Activated T-cell treated with anti-CD3 and anti-CD28 coated beads, Interleukin-2, amount 50 U/mL, for 24 hours (primary cell): ENCODE data around the gene OSCP1.

Experiments
- DNase-seq: peaks from one replicate; pipeline ENCODE4 v3.0.0-alpha.2; 2020
- H3K27ac Mint-ChIP-seq: 2 replicates; pipeline ENCODE4 v1.8.0; 2020; ENCODE audit warnings: mild to moderate bottlenecking, mixed read lengths
- H3K27me3 Mint-ChIP-seq: 2 replicates; pipeline ENCODE4 v1.8.0; 2020; ENCODE audit warnings: mixed read lengths
- H3K36me3 Mint-ChIP-seq: 2 replicates; pipeline ENCODE4 v1.8.0; 2020; ENCODE audit warnings: low read depth, mixed read lengths
- H3K4me1 Mint-ChIP-seq: 2 replicates; pipeline ENCODE4 v1.8.0; 2020; ENCODE audit warnings: low read depth, mixed read lengths
- H3K4me3 Mint-ChIP-seq: 2 replicates; pipeline ENCODE4 v1.8.0; 2020; ENCODE audit warnings: mild to moderate bottlenecking, moderate library complexity, mixed read lengths
- H3K9me3 Mint-ChIP-seq: 2 replicates; pipeline ENCODE4 v1.8.0; 2020; ENCODE audit warnings: mixed read lengths

OSCP1 gene

GRCh38 chr1:36443297-36443696 lies 7.0 kb downstream of the OSCP1 start:
- H3K9me3 Mint-ChIP-seq = no peaks in the 10 kb centered on the region
- no peaks in the 10 kb centered on the region for H3K27me3 Mint-ChIP-seq
- no peak overlapping the region for H3K27ac Mint-ChIP-seq
- peaks cover 3% of the 10 kb centered on the region for H3K4me1 Mint-ChIP-seq
- H3K36me3 Mint-ChIP-seq = no peaks in the 10 kb centered on the region
- no peak overlapping the region for H3K4me3 Mint-ChIP-seq
- no peak for DNase-seq

DNA sequence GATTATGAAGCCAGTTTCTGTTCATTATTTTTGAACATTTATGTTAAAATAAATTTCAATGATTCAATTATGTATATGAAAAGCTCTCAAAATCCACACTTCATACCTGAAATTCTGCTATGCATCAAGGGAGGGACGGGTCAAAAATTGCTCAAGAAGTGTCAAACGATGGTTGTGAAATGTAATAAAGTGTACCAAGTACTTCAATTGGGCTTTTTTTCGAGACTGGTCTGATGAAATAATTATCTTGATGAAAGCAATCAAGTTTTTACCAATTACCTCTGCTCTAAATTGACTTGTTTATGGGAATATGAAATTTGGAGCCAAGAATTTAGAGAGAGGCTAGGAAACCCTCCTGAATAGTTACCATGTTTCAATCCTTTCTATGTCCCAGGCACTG lies 7.9 kb downstream of the OSCP1 start:
- Mint-ChIP-seq H3K9me3 (no peaks in the 10 kb centered on the region), H3K27ac (no peak overlapping the region), H3K4me1 (peaks cover 3% of the 10 kb centered on the region), H3K36me3 (no peaks in the 10 kb centered on the region), H3K27me3 (no peaks in the 10 kb centered on the region), H3K4me3 (no peak overlapping the region)
- no peak for DNase-seq

DNA sequence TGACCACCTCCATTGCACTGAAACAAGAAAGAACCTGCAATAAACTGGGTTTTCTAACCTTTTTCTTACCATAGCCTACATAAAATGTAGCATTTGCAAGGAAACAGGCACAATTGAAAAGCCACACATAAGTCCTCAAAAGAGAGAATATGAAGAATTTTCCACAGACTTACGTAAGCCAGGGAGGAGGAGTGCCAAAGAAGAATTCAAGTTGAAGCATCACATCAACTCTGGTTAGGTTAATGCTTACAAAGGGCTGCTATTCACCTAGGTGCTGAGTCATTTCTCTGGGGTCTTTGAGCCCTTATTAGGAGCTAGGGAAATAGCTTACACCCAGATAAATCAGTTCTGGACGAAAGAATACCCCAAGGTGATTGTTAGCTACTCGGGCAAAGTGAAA lies 9.6 kb downstream of the OSCP1 start:
- no peaks in the 10 kb centered on the region for H3K27me3 Mint-ChIP-seq
- H3K9me3 Mint-ChIP-seq = no peaks in the 10 kb centered on the region
- no peaks in the 10 kb centered on the region for H3K4me1 Mint-ChIP-seq
- H3K36me3 Mint-ChIP-seq = no peaks in the 10 kb centered on the region
- H3K4me3 Mint-ChIP-seq = no peak overlapping the region
- no peak for DNase-seq
- H3K27ac Mint-ChIP-seq = no peak overlapping the region

- Mint-ChIP-seq H3K4me3 (no peak overlapping the region), H3K9me3 (no peaks in the 10 kb centered on the region), H3K36me3 (no peaks in the 10 kb centered on the region), H3K27me3 (no peaks in the 10 kb centered on the region), H3K27ac (no peak overlapping the region), H3K4me1 (no peaks in the 10 kb centered on the region)
- DNase-seq = no peak
Observed at GRCh38 chr1:36440044-36440443, 10.2 kb downstream of the OSCP1 start.

GRCh38 chr1:36438715-36439114 lies 11.5 kb downstream of the OSCP1 start:
- no peaks in the 10 kb centered on the region for H3K36me3 Mint-ChIP-seq
- no peaks in the 10 kb centered on the region for H3K27me3 Mint-ChIP-seq
- H3K4me1 Mint-ChIP-seq = no peaks in the 10 kb centered on the region
- H3K4me3 Mint-ChIP-seq = no peak overlapping the region
- no peaks in the 10 kb centered on the region for H3K9me3 Mint-ChIP-seq
- H3K27ac Mint-ChIP-seq = no peak overlapping the region
- no peak for DNase-seq

DNA sequence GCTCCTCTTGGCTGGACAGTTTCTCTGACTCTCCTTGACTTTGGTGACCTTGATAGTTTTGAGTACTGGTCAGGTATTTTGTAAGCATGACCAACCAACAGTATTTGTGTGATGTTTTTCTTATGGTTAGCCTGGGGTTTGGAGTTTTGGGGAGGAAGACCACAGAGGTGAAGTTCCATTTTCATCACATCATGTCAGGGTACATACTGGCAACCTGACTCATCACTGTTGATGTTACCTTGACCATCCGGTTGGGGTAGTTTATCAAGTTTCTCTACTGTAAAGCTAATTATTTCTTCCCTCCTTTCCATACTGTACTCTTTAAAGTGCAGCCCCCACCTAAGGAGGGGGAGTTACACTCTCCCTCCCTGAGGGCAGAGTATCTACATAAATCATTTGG lies 13.4 kb downstream of the OSCP1 start:
- no peak overlapping the region for H3K27ac Mint-ChIP-seq
- H3K4me1 Mint-ChIP-seq = no peaks in the 10 kb centered on the region
- no peak overlapping the region for H3K4me3 Mint-ChIP-seq
- H3K9me3 Mint-ChIP-seq = no peaks in the 10 kb centered on the region
- no peak for DNase-seq
- no peaks in the 10 kb centered on the region for H3K36me3 Mint-ChIP-seq
- no peaks in the 10 kb centered on the region for H3K27me3 Mint-ChIP-seq

GRCh38 chr1:36433102-36433501 lies 17.1 kb downstream of the OSCP1 start:
- Mint-ChIP-seq H3K27me3 (no peaks in the 10 kb centered on the region), H3K4me1 (no peaks in the 10 kb centered on the region), H3K27ac (no peak overlapping the region), H3K9me3 (no peaks in the 10 kb centered on the region), H3K36me3 (no peaks in the 10 kb centered on the region), H3K4me3 (no peak overlapping the region)
- no peak for DNase-seq

GRCh38 chr1:36432616-36433015 lies 17.6 kb downstream of the OSCP1 start:
- no peak overlapping the region for H3K27ac Mint-ChIP-seq

DNA sequence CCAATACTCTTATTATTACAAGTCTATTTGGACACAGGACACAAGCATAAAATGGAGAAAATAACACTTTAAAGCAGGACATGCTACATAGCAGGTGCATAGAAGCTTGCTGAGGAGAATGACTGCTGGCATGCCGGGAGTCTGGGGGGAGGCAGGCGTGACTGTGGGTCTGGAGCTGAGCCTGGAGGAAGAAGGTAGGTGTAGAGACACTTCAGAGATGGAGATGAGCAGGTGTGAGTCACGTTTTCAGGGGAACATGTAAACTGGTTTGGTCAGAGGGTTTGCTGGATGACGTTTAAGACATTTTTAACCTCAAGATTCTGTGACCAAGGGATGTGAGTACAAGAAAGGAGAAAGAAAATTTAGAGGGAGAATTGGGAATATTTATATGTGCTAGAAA lies 24.5 kb downstream of the OSCP1 start:
- Mint-ChIP-seq H3K36me3 (no peaks in the 10 kb centered on the region), H3K4me1 (peaks cover 13% of the 10 kb centered on the region), H3K4me3 (no peak overlapping the region), H3K27me3 (no peaks in the 10 kb centered on the region), H3K27ac (no peak overlapping the region), H3K9me3 (no peaks in the 10 kb centered on the region)
- no peak for DNase-seq

More at GRCh38 chr1:36432616-36433015, 17.6 kb downstream of the OSCP1 start:
- no peaks in the 10 kb centered on the region for H3K4me1 Mint-ChIP-seq
- no peaks in the 10 kb centered on the region for H3K36me3 Mint-ChIP-seq
- no peak for DNase-seq
- H3K4me3 Mint-ChIP-seq = no peak overlapping the region
- no peaks in the 10 kb centered on the region for H3K9me3 Mint-ChIP-seq
- H3K27me3 Mint-ChIP-seq = no peaks in the 10 kb centered on the region

- Mint-ChIP-seq H3K27me3 (no peaks in the 10 kb centered on the region), H3K4me1 (peaks cover 21% of the 10 kb centered on the region), H3K9me3 (no peaks in the 10 kb centered on the region), H3K27ac (peak overlapping the region; percentile 93), H3K4me3 (no peak overlapping the region), H3K36me3 (no peaks in the 10 kb centered on the region)
- DNase-seq = no peak
Observed at GRCh38 chr1:36421649-36422048, 28.6 kb downstream of the OSCP1 start.

DNA sequence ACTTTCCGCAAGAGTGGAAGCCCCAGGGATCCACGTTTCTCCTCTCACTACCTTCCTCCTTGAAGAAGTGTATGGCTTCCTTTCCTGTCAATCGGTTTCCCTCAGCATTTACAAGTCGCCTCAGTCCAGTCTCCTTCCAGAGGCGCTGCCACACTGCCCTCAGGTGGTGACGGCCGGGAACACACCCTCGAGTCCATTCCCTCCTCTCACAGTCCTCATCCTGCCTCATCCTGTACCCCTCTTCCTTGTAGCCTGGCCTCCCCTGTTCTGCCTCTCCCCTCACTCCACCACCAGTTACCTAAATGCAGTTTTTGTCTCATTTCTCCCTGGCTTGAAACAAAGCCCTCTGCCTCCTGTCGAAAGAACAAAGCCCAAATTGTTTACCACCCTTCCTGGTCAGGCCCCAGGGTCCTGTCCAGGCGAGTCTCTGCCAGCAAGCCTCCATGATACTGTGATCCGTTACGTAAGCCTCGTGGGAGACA lies 29.4 kb downstream of the OSCP1 start:
- Mint-ChIP-seq H3K27me3 (no peaks in the 10 kb centered on the region), H3K36me3 (no peaks in the 10 kb centered on the region), H3K4me1 (peaks cover 17% of the 10 kb centered on the region), H3K4me3 (no peak overlapping the region), H3K9me3 (no peaks in the 10 kb centered on the region), H3K27ac (peak overlapping the region; percentile 93)
- peak; percentile 96 for DNase-seq

GRCh38 chr1:36420409-36420808 lies 29.8 kb downstream of the OSCP1 start:
- DNase-seq = no peak
- peak overlapping the region; percentile 93 for H3K27ac Mint-ChIP-seq
- no peaks in the 10 kb centered on the region for H3K9me3 Mint-ChIP-seq
- H3K4me1 Mint-ChIP-seq = peaks cover 14% of the 10 kb centered on the region
- H3K36me3 Mint-ChIP-seq = no peaks in the 10 kb centered on the region
- no peaks in the 10 kb centered on the region for H3K27me3 Mint-ChIP-seq
- H3K4me3 Mint-ChIP-seq = no peak overlapping the region

DNA sequence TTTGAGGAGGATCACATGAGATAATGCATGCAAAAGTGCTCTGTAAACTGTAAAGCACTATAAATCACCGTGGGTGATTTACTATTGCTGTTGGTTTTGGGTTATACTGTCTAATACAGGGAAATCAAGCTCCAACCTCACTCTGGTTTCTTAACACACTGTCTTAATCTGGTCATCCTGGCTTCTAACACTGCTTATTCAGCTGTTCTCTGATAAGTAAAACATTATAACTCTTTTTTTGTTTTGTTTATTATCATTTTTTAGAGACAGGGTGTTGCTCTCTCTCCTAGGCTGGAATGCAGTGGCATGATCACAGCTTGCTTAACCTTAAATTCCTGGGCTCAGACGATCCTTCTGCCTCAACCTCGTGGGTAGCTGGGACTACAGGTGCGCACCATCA lies 30.7 kb downstream of the OSCP1 start:
- Mint-ChIP-seq H3K4me1 (peaks cover 14% of the 10 kb centered on the region), H3K4me3 (no peak overlapping the region), H3K36me3 (no peaks in the 10 kb centered on the region), H3K27ac (no peak overlapping the region), H3K27me3 (no peaks in the 10 kb centered on the region), H3K9me3 (no peaks in the 10 kb centered on the region)
- no peak for DNase-seq

DNA sequence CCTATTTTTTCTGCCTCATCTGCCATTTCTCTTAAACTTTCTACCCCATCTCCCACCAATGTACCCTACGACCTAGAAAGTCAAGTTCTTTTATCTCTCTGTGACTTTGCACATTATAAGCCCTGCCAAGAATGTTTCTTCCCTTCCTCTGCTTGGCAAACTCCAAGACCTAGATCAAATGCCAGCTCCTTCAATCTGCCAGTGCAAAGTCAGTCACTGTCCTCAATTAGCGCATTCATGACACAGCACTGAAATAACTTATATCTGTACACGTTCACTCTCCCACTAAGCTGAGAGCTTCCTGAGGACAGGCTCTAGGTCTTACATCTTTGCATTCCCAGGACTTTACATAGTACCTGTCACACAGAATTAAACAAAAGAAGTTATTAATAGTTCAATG lies 31.1 kb downstream of the OSCP1 start:
- Mint-ChIP-seq H3K27me3 (no peaks in the 10 kb centered on the region), H3K27ac (no peak overlapping the region), H3K4me1 (peaks cover 14% of the 10 kb centered on the region), H3K36me3 (no peaks in the 10 kb centered on the region), H3K4me3 (no peak overlapping the region), H3K9me3 (no peaks in the 10 kb centered on the region)
- no peak for DNase-seq

- H3K4me1 Mint-ChIP-seq = peaks cover 14% of the 10 kb centered on the region
- H3K27ac Mint-ChIP-seq = no peak overlapping the region
- no peaks in the 10 kb centered on the region for H3K27me3 Mint-ChIP-seq
- no peaks in the 10 kb centered on the region for H3K36me3 Mint-ChIP-seq
- H3K4me3 Mint-ChIP-seq = no peak overlapping the region
- no peaks in the 10 kb centered on the region for H3K9me3 Mint-ChIP-seq
- DNase-seq = no peak
Observed at GRCh38 chr1:36417931-36418330, 32.3 kb downstream of the OSCP1 start.

DNA sequence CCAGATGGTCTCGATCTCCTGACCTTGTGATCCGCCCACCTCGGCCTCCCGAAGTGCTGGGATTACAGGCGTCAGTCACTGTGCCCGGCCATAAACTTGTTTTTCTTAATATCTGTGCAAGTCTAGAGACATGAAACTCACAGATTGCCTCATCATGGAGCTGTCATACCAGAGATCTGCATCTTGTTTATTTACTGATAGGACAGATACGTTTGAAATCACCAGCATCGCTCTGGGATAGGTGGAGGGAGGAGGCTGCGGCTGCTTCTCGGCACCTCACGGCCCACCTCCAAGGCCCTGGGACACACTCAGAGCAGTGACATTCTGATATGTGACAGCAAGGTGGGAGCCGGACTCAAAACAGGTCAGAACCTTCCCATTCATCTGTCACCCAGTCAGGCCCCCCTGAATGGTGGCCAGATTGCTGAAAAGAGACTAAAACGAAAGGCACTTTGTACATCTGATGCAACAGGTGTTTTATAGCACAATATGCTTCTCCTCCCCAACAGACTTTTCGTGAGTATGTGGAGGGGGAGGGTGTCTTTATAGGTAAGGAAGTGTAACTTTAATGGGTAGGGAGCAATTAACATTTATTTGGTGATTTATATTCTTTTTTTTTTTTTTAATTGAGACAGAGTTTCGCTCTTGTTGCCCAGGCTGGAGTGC lies 34.5 kb downstream of the OSCP1 start:
- Mint-ChIP-seq H3K27me3 (no peaks in the 10 kb centered on the region), H3K4me1 (peaks cover 22% of the 10 kb centered on the region), H3K36me3 (no peaks in the 10 kb centered on the region), H3K9me3 (no peaks in the 10 kb centered on the region), H3K27ac (no peak overlapping the region), H3K4me3 (no peak overlapping the region)
- no peak for DNase-seq
